ENCODE results near the gene WDR59.
"Not testable (repeated sequence)": the region's sequence is repeated elsewhere in the genome, so short reads cannot be mapped to it uniquely, and the experiment has no call there.

The WDR59 gene

GRCh38 chr16:74954763-74955162 lies 30.2 kb downstream of the WDR59 start:
- no peak for DNase-seq

- DNase-seq, result no peak
Observed at GRCh38 chr16:74951681-74952080, 33.2 kb downstream of the WDR59 start.

- no peak for DNase-seq
Observed at GRCh38 chr16:74951206-74951605, 33.7 kb downstream of the WDR59 start.

GRCh38 chr16:74950511-74950910 lies 34.4 kb downstream of the WDR59 start:
- DNase-seq, result no peak

- DNase-seq, result no peak
Observed at GRCh38 chr16:74949309-74949708, 35.6 kb downstream of the WDR59 start.

- no peak for DNase-seq
Observed at GRCh38 chr16:74944466-74944865, 40.5 kb downstream of the WDR59 start.

GRCh38 chr16:74942977-74943918 lies 41.7 kb downstream of the WDR59 start:
- no peak for DNase-seq

GRCh38 chr16:74942566-74942965 lies 42.4 kb downstream of the WDR59 start:
- DNase-seq, result no peak

- no peak for DNase-seq
Observed at GRCh38 chr16:74939688-74940087, 45.2 kb downstream of the WDR59 start.

GRCh38 chr16:74936902-74937560 lies 47.9 kb downstream of the WDR59 start:
- no peak for DNase-seq

GRCh38 chr16:74931445-74931844 lies 53.5 kb downstream of the WDR59 start:
- no peak for DNase-seq

GRCh38 chr16:74929636-74930035 lies 55.3 kb downstream of the WDR59 start:
- DNase-seq, result no peak

- DNase-seq, result no peak
Observed at GRCh38 chr16:74926805-74927204, 58.1 kb downstream of the WDR59 start.

- no peak for DNase-seq
Observed at GRCh38 chr16:74923766-74924460, 61.0 kb downstream of the WDR59 start.

- DNase-seq, result no peak
Observed at GRCh38 chr16:74922150-74923138, 62.5 kb downstream of the WDR59 start.

GRCh38 chr16:74921051-74921450 lies 63.9 kb downstream of the WDR59 start:
- no peak for DNase-seq

- DNase-seq, result no peak
Observed at GRCh38 chr16:74909665-74910064, 75.3 kb downstream of the WDR59 start.

GRCh38 chr16:74908759-74909158 lies 76.2 kb downstream of the WDR59 start:
- not testable (repeated sequence) for DNase-seq

- no peak for DNase-seq
Observed at GRCh38 chr16:74903901-74904678, 80.8 kb downstream of the WDR59 start.

GRCh38 chr16:74903120-74903519 lies 81.8 kb downstream of the WDR59 start:
- DNase-seq, result no peak

- DNase-seq, result no peak
Observed at GRCh38 chr16:74902161-74902560, 82.8 kb downstream of the WDR59 start.
